A673 (cell line): Measurements from ENCODE around the gene ARFGEF2. TPM values are rescaled to one million over a fixed set of nuclear protein-coding genes. Genes with fewer than 3 reads are reported as not detected.

Experiments used
- BruUV-seq: library from RNA; stranded (reverse); fragments of 400-500 nt; replicated peaks from 2 replicates; lab custom pipeline; 2021; lab: Mats Ljungman, UMichigan
- CTCF ChIA-PET: fragments of 300-600 bp; sonication (Branson Sonifier 250); formaldehyde crosslinking; loops from one replicate; lab custom pipeline; 2022; ENCODE audit warnings: antibody characterized with exemption; lab: Charles Lee
- POLR2A ChIA-PET: fragments of 300-600 bp; sonication (Branson Sonifier 250); formaldehyde crosslinking; loops from one replicate; lab custom pipeline; 2022; ENCODE audit warnings: antibody characterized with exemption; ENCODE audit not compliant: low non-redundant PET; lab: Charles Lee
- DNase-seq: peaks from one replicate; pipeline ENCODE4 v3.0.0-alpha.2; 2015; ENCODE audit warnings: low spot score
- H3K27ac ChIP-seq: fragments of 200-600 bp; sonication (generic); 2 replicates; pipeline ENCODE4 v1.5.1; 2016; ENCODE audit warnings: mixed run types, low read depth, mild to moderate bottlenecking, mixed read lengths, antibody characterized with exemption, low read length; ENCODE audit not compliant: poor library complexity, severe bottlenecking
- H3K27me3 ChIP-seq: fragments of 200-600 bp; sonication (generic); replicated peaks from 2 replicates; pipeline ENCODE4 v1.6.1; 2017; ENCODE audit warnings: mixed run types, low read depth, mild to moderate bottlenecking, mixed read lengths, antibody characterized with exemption, low read length; ENCODE audit not compliant: insufficient read depth, poor library complexity
- H3K36me3 ChIP-seq: fragments of 200-600 bp; sonication (generic); 2 replicates; pipeline ENCODE4 v1.6.1; 2016; ENCODE audit warnings: mixed run types, mild to moderate bottlenecking, mixed read lengths, antibody characterized with exemption, low read length; ENCODE audit not compliant: insufficient read depth, poor library complexity, severe bottlenecking
- H3K4me1 ChIP-seq: fragments of 200-600 bp; sonication (generic); 2 replicates; pipeline ENCODE4 v1.6.1; 2017; ENCODE audit warnings: mixed run types, mild to moderate bottlenecking, mixed read lengths, antibody characterized with exemption, low read length; ENCODE audit not compliant: insufficient read depth, poor library complexity, severe bottlenecking
- H3K4me3 ChIP-seq: fragments of 200-600 bp; sonication (generic); 2 replicates; pipeline ENCODE4 v1.5.1; 2016; ENCODE audit warnings: low read depth, mixed run types, mild to moderate bottlenecking, mixed read lengths, low read length; ENCODE audit not compliant: poor library complexity, severe bottlenecking
- H3K9me3 ChIP-seq: fragments of 200-600 bp; sonication (generic); 2 replicates; pipeline ENCODE4 v1.6.1; 2016; ENCODE audit warnings: mixed run types, low read depth, mild to moderate bottlenecking, mixed read lengths, antibody characterized with exemption, low read length; ENCODE audit not compliant: poor library complexity, severe bottlenecking
- CTCF ChIP-seq: fragments of 300-800, 200-600 bp; sonication (generic); conservative IDR thresholded peaks from 2 replicates; pipeline ENCODE4 v1.5.1; 2017; ENCODE audit warnings: low read depth, mild to moderate bottlenecking, antibody characterized with exemption, low read length, moderate library complexity, mixed read lengths
- EZH2 ChIP-seq: fragments of 200-600 bp; sonication (generic); IDR thresholded peaks from 2 replicates; pipeline ENCODE4 v1.6.1; 2017; ENCODE audit warnings: borderline replicate concordance, low read depth, mild to moderate bottlenecking, mixed read lengths, antibody characterized with exemption, low read length; ENCODE audit not compliant: poor library complexity, severe bottlenecking
- intact Hi-C: fragments of 100-400 bp; cut with micrococcal nuclease; formaldehyde crosslinking; loops from one replicate; pipeline ENCODE4 v1.10.0; 2022; ENCODE audit not compliant: unreplicated experiment
- total RNA-seq: library from RNA; stranded (reverse); gene quantifications from 2 replicates; pipeline ENCODE4 v1.2.3, GENCODE V29; 2021

The ARFGEF2 gene
- total RNA-seq, 1 experiment from 2014 or later, result 26.1 TPM

GRCh38 chr20:48919882-48920526, 1.5 kb upstream of the ARFGEF2 start:
- Histone ChIP-seq H3K36me3 (no peaks in the 10 kb centered on the region), H3K9me3 (no peaks in the 10 kb centered on the region), H3K27me3 (no peaks in the 10 kb centered on the region), H3K4me1 (peaks cover 23% of the 10 kb centered on the region), H3K27ac (no peak overlapping the region), H3K4me3 (peak overlapping the region; percentile 71)
- BruUV-seq, result no TSS peak
- DNase-seq, result no peak
- TF ChIP-seq CTCF (no peak), EZH2 (no peak)
- ChIA-PET POLR2A (no interaction called here), CTCF (no interaction called here)
- intact Hi-C loops, result no loop called here

GRCh38 chr20:48920527-48921167, 864 bp upstream of the ARFGEF2 start:
- Histone ChIP-seq H3K27me3 (no peaks in the 10 kb centered on the region), H3K4me1 (peaks cover 23% of the 10 kb centered on the region), H3K9me3 (no peaks in the 10 kb centered on the region), H3K4me3 (peak overlapping the region; percentile 71), H3K27ac (peak overlapping the region; percentile 75), H3K36me3 (no peaks in the 10 kb centered on the region)
- POLR2A ChIA-PET, result no interaction called here
- CTCF ChIA-PET, result interaction anchor here (0.7 kb wide), 1 partner anchor 222 kb away, joined by 3 read pairs; no protein-coding TSS in a partner anchor
- no peak for DNase-seq
- TF ChIP-seq EZH2 (no peak), CTCF (no peak)
- BruUV-seq, result no TSS peak
- intact Hi-C loops, result no loop called here

- intact Hi-C loops, result no loop called here
- Histone ChIP-seq H3K36me3 (no peaks in the 10 kb centered on the region), H3K4me3 (peak overlapping the region; percentile 71), H3K27me3 (no peaks in the 10 kb centered on the region), H3K27ac (peak overlapping the region; percentile 75), H3K4me1 (peaks cover 23% of the 10 kb centered on the region), H3K9me3 (no peaks in the 10 kb centered on the region)
- BruUV-seq, result no TSS peak
- CTCF ChIA-PET, result no interaction called here
- no peak for DNase-seq
- POLR2A ChIA-PET, result no interaction called here
- TF ChIP-seq EZH2, result no peak
- TF ChIP-seq CTCF, result no peak
These were observed 641 bp downstream of the ARFGEF2 start for GRCh38 chr20:48921883-48922820.
